PC-3 (cell line): ENCODE measurements around the gene CASP4. TPM values are rescaled to one million over a fixed set of nuclear protein-coding genes. Genes with fewer than 3 reads are reported as not detected.

ENCODE experiments used
- ATAC-seq: fragments of 200-7000 bp; cut with Tn5 transposase; 2 replicates; pipeline ENCODE4 v1.9.1; 2020; ENCODE audit warnings: mild to moderate bottlenecking, moderate library complexity
- BruUV-seq: library from RNA; stranded (reverse); fragments of 400-500 nt; replicated peaks from 2 replicates; lab custom pipeline; 2021; lab: Mats Ljungman, UMichigan
- CTCF ChIA-PET: fragments of 300-600 bp; sonication (Branson Sonifier 250); formaldehyde crosslinking; loops from one replicate; lab custom pipeline; 2022; ENCODE audit warnings: antibody characterized with exemption; lab: Charles Lee
- POLR2A ChIA-PET: fragments of 300-600 bp; sonication (Branson Sonifier 250); formaldehyde crosslinking; loops from one replicate; lab custom pipeline; 2022; ENCODE audit warnings: antibody characterized with exemption; ENCODE audit not compliant: unreplicated experiment; lab: Charles Lee
- DNase-seq: peaks from one replicate; pipeline ENCODE4 v3.0.0-alpha.2; 2015
- H2AFZ ChIP-seq: fragments of 300-600 bp; sonication (generic); 2 replicates; pipeline ENCODE4 v1.6.0; 2016; ENCODE audit warnings: antibody characterized with exemption, low read length
- H3F3A ChIP-seq: fragments of 300-600 bp; sonication (generic); one replicate; pipeline ENCODE4 v1.6.0; 2017; ENCODE audit warnings: antibody characterized with exemption, low read length, control low read depth, mild to moderate bottlenecking; ENCODE audit not compliant: unreplicated experiment
- H3K27ac ChIP-seq: fragments of 300-600 bp; sonication (generic); 2 replicates; pipeline ENCODE4 v1.5.1; 2016; ENCODE audit warnings: mild to moderate bottlenecking, low read length
- H3K27me3 ChIP-seq: fragments of 300-600 bp; sonication (generic); 2 replicates; pipeline ENCODE4 v1.6.1; 2016; ENCODE audit warnings: low read length, mixed read lengths
- H3K36me3 ChIP-seq: fragments of 300-600 bp; sonication (generic); 2 replicates; pipeline ENCODE4 v1.6.1; 2016; ENCODE audit warnings: low read depth, mixed run types, low read length, mixed read lengths
- H3K4me1 ChIP-seq: fragments of 300-600 bp; sonication (generic); 2 replicates; pipeline ENCODE4 v1.5.1; 2016; ENCODE audit warnings: low read length; ENCODE audit not compliant: insufficient read depth
- H3K4me2 ChIP-seq: fragments of 300-600 bp; sonication (generic); 2 replicates; pipeline ENCODE4 v1.6.0; 2016; ENCODE audit warnings: low read length
- H3K4me3 ChIP-seq: fragments of 300-600 bp; sonication (generic); 2 replicates; pipeline ENCODE4 v1.5.1; 2016; ENCODE audit warnings: mild to moderate bottlenecking, low read length, mixed read lengths
- H3K79me2 ChIP-seq: fragments of 300-600 bp; sonication (generic); 2 replicates; pipeline ENCODE4 v1.6.1; 2017; ENCODE audit warnings: low read length, mixed read lengths
- H3K9ac ChIP-seq: fragments of 300-600 bp; sonication (generic); 2 replicates; pipeline ENCODE4 v1.6.0; 2016; ENCODE audit warnings: mild to moderate bottlenecking, low read length
- H3K9me2 ChIP-seq: fragments of 300-600 bp; sonication (generic); replicated peaks from 2 replicates; pipeline ENCODE4 v1.6.1; 2016; ENCODE audit warnings: mixed run types, low read length, mixed read lengths
- H3K9me3 ChIP-seq: fragments of 300-600 bp; sonication (generic); 2 replicates; pipeline ENCODE4 v1.6.1; 2016; ENCODE audit warnings: low read length, mixed read lengths
- H4K20me1 ChIP-seq: fragments of 300-600 bp; sonication (generic); 2 replicates; pipeline ENCODE4 v1.6.1; 2016; ENCODE audit warnings: low read length, mixed read lengths
- CTCF ChIP-seq: fragments of 300-600 bp; sonication (generic); conservative IDR thresholded peaks from 2 replicates; pipeline ENCODE4 v1.5.1; 2017; ENCODE audit warnings: antibody characterized with exemption, low read depth, mild to moderate bottlenecking, low read length
- EZH2 ChIP-seq: fragments of 300-600 bp; sonication (generic); IDR thresholded peaks from one replicate; pipeline ENCODE4 v1.6.1; 2017; ENCODE audit warnings: antibody characterized with exemption, mild to moderate bottlenecking, low read length; ENCODE audit not compliant: unreplicated experiment
- EZH2phosphoT487 ChIP-seq: fragments of 300-600 bp; sonication (generic); IDR thresholded peaks from 2 replicates; pipeline ENCODE4 v1.6.1; 2018; ENCODE audit warnings: mild to moderate bottlenecking, antibody characterized with exemption, low read length, borderline replicate concordance
- intact Hi-C: fragments of 100-400 bp; cut with micrococcal nuclease; formaldehyde crosslinking; loops from 2 replicates; pipeline ENCODE4 v1.9.0; 2023
- total RNA-seq: library from RNA; depleted of rRNA; stranded (reverse); fragments of >200 nt; gene quantifications from 2 replicates; pipeline ENCODE4 v1.2.3, GENCODE V29; 2014

The CASP4 gene
- total RNA-seq, 1 experiment from 2014 or later = 40.9 TPM

DNA sequence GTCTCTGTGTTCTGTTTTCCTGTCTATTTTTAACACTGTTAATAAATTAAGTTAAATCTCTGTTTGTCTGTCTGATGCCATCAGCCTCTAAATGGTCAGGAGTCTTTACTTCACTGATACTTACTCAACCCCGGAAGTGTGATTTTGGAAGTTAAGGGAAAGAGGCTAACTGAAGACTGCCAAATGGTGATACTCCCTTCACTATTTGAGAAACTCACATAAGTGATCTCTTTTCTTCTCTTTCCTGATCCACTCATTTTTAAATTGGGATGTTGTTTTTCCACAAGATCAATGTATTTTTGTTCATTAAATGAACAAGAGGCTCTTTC lies 69.7 kb downstream of the CASP4 start:
- Histone ChIP-seq H2AFZ (no peak overlapping the region), H3F3A (no peaks in the 10 kb centered on the region), H3K36me3 (no peaks in the 10 kb centered on the region), H3K4me3 (no peak overlapping the region), H3K9me2 (no peaks in the 10 kb centered on the region), H3K4me2 (no peak overlapping the region), H3K79me2 (no peaks in the 10 kb centered on the region), H3K27ac (no peak overlapping the region), H3K4me1 (no peaks in the 10 kb centered on the region), H4K20me1 (no peaks in the 10 kb centered on the region), H3K9me3 (no peaks in the 10 kb centered on the region), H3K9ac (no peak overlapping the region), H3K27me3 (no peaks in the 10 kb centered on the region)
- ChIA-PET POLR2A (no interaction called here), CTCF (no interaction called here)
- no TSS peak for BruUV-seq
- ATAC-seq = no peak
- intact Hi-C loops = no loop called here
- TF ChIP-seq CTCF (no peak), EZH2phosphoT487 (no peak), EZH2 (no peak)
- DNase-seq = no peak

- peak within 1 kb of the TSS; percentile 3; the same call in 1 of the 2 replicates for H2AFZ ChIP-seq
- no peaks in the 10 kb centered on the region for H4K20me1 ChIP-seq
- no peaks in the 10 kb centered on the region for H3K4me1 ChIP-seq
- no peaks in the 10 kb centered on the region for H3K27me3 ChIP-seq
- no peak within 1 kb of the TSS for H3K4me3 ChIP-seq
- H3K9ac ChIP-seq = no peak within 1 kb of the TSS
- no TSS peak for BruUV-seq
- TF ChIP-seq EZH2phosphoT487 (no peak), CTCF (no peak), EZH2 (no peak)
- H3K9me3 ChIP-seq = no peaks in the 10 kb centered on the region
- H3K9me2 ChIP-seq = no peaks in the 10 kb centered on the region
- no peak for DNase-seq
- H3K79me2 ChIP-seq = no peaks in the 10 kb centered on the region
- no peaks in the 10 kb centered on the region for H3F3A ChIP-seq
- intact Hi-C loops = no loop called here
- ATAC-seq = no peak
- CTCF ChIA-PET = no interaction called here
- no peak within 1 kb of the TSS for H3K4me2 ChIP-seq
- H3K27ac ChIP-seq = no peak within 1 kb of the TSS
- no peaks in the 10 kb centered on the region for H3K36me3 ChIP-seq
- POLR2A ChIA-PET = no interaction called here
Measured at GRCh38 chr11:104897891-104898684, 70.3 kb downstream of the CASP4 start, which contains the start of gene CASP12. CASP12 (minus strand) TSS chr11:104898460.

DNA sequence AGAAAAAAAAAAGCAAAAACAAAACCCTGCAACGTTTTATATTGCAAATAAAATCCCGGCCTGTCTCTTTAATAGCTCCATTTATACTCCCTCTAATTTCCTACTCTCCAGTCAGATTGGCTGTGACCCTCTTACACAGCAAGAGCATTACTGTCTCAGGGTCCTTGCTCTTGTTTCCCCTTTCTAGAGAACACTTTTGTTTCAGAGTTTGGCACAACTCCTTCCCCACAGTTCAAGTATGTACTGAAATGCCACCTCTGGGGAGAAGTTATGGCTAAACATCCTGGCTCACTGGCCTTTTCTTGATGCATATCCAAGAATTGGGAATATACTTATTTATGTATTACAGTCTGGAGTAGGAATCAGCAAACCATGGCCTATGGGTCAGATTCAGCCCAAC lies 72.7 kb downstream of the CASP4 start:
- no peaks in the 10 kb centered on the region for H3K79me2 ChIP-seq
- DNase-seq (no peak), ATAC-seq (no peak)
- no peaks in the 10 kb centered on the region for H3K9me3 ChIP-seq
- H3K9ac ChIP-seq = no peak overlapping the region
- H3K4me3 ChIP-seq = no peak overlapping the region
- H3K27me3 ChIP-seq = no peaks in the 10 kb centered on the region
- no peaks in the 10 kb centered on the region for H3K9me2 ChIP-seq
- no peak overlapping the region for H2AFZ ChIP-seq
- intact Hi-C loops = no loop called here
- ChIA-PET CTCF (no interaction called here), POLR2A (no interaction called here)
- no peak overlapping the region for H3K4me2 ChIP-seq
- no TSS peak for BruUV-seq
- no peaks in the 10 kb centered on the region for H3K36me3 ChIP-seq
- H3K4me1 ChIP-seq = no peaks in the 10 kb centered on the region; the same call in 1 of the 2 replicates
- H3K27ac ChIP-seq = no peak overlapping the region
- no peaks in the 10 kb centered on the region for H3F3A ChIP-seq
- no peaks in the 10 kb centered on the region for H4K20me1 ChIP-seq
- TF ChIP-seq EZH2phosphoT487 = no peak
- TF ChIP-seq CTCF = no peak
